IPS-18a (cell line): ENCODE measurements around the gene STPG2.

Experiments used
- H3K27ac ChIP-seq: one replicate; pipeline ENCODE4 v1.5.1; 2013; ENCODE audit warnings: low read length
- H3K27me3 ChIP-seq: one replicate; pipeline ENCODE4 v1.6.1; 2013; ENCODE audit warnings: mild to moderate bottlenecking, low read length; ENCODE audit not compliant: control insufficient read depth, insufficient read depth
- H3K36me3 ChIP-seq: one replicate; pipeline ENCODE4 v1.6.1; 2013; ENCODE audit warnings: low read depth, low read length; ENCODE audit not compliant: control insufficient read depth
- H3K4me1 ChIP-seq: one replicate; pipeline ENCODE4 v1.6.1; 2013; ENCODE audit warnings: low read depth, low read length; ENCODE audit not compliant: control insufficient read depth
- H3K4me3 ChIP-seq: one replicate; pipeline ENCODE4 v1.5.1; 2013; ENCODE audit warnings: low read length
- H3K9ac ChIP-seq: one replicate; pipeline ENCODE4 v1.6.1; 2013; ENCODE audit warnings: mild to moderate bottlenecking, low read length, moderate library complexity
- H3K9me3 ChIP-seq: one replicate; pipeline ENCODE4 v1.6.1; 2013; ENCODE audit warnings: low read depth, low read length; ENCODE audit not compliant: control insufficient read depth

Gene STPG2

DNA sequence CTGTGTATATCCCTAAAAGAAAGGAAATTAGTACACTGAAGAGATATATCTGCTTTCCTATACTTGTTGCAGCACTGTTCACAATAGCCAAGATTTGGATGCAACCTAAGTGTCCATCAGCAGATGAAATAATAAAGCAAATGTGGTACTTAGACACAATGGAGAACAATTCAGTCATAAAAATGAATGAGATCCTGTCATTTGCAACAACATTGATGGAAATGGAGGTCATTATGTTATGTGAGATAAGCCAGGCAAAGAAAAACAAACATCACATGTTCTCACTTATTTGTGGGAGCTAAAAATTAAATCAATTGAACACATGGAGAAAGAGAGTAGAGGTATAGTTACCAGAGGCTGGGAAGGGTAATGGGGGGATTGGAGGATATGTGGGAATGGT is 611.9 kb downstream of the STPG2 start:
- no peak overlapping the region for H3K9ac ChIP-seq
- no peaks in the 10 kb centered on the region for H3K9me3 ChIP-seq
- H3K27ac ChIP-seq, result no peak overlapping the region
- no peak overlapping the region for H3K4me3 ChIP-seq
- no peaks in the 10 kb centered on the region for H3K27me3 ChIP-seq
- H3K4me1 ChIP-seq, result no peaks in the 10 kb centered on the region
- H3K36me3 ChIP-seq, result no peaks in the 10 kb centered on the region

DNA sequence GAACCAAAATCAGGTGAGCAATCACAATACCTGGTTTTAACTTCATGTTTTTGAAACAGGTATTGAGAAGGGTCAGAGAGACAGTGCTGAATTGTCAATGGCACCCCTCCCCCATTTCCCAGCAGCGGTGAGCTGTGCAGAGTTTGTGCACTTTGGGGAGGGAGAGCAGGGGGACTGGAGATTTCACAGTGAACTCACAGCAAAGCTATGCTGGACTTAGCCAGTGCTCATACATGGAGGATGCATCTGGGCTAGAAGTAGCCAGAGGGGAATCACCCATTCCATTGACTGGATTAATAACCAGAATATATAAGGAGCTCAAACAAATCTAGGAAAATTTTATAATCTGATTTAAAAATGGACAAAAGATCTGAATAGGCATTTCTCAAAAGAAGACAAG is 612.6 kb downstream of the STPG2 start:
- H3K4me1 ChIP-seq, result no peaks in the 10 kb centered on the region
- no peaks in the 10 kb centered on the region for H3K9me3 ChIP-seq
- no peak overlapping the region for H3K4me3 ChIP-seq
- no peak overlapping the region for H3K27ac ChIP-seq
- H3K9ac ChIP-seq, result no peak overlapping the region
- H3K36me3 ChIP-seq, result no peaks in the 10 kb centered on the region
- no peaks in the 10 kb centered on the region for H3K27me3 ChIP-seq

DNA sequence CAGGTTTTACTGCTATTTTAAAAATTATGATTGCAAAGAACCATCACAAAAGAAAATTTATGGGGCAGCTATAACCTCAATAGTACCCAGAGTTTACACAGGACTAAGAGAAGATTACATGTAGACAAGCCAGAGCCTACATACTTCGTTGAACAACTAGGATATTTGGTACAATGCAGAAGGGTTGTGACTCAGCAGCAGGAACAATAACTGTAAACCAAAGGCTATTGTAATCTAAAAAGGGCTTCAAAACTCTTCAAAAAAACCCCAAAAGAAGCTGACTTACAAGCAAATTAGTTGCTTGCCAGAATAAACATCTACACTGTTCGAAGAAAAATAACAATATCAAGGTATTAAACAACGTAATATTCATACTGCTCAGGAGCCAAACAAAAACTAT is 618.0 kb downstream of the STPG2 start:
- no peaks in the 10 kb centered on the region for H3K27me3 ChIP-seq
- no peaks in the 10 kb centered on the region for H3K4me1 ChIP-seq
- no peak overlapping the region for H3K4me3 ChIP-seq
- H3K27ac ChIP-seq, result no peak overlapping the region
- no peaks in the 10 kb centered on the region for H3K9me3 ChIP-seq
- H3K9ac ChIP-seq, result no peak overlapping the region
- H3K36me3 ChIP-seq, result no peaks in the 10 kb centered on the region

- Histone ChIP-seq H3K27me3 (no peaks in the 10 kb centered on the region), H3K9ac (no peak overlapping the region), H3K27ac (no peak overlapping the region), H3K36me3 (no peaks in the 10 kb centered on the region), H3K4me3 (no peak overlapping the region), H3K9me3 (no peaks in the 10 kb centered on the region), H3K4me1 (no peaks in the 10 kb centered on the region)
Observed at GRCh38 chr4:97517939-97518338, 625.3 kb downstream of the STPG2 start.

DNA sequence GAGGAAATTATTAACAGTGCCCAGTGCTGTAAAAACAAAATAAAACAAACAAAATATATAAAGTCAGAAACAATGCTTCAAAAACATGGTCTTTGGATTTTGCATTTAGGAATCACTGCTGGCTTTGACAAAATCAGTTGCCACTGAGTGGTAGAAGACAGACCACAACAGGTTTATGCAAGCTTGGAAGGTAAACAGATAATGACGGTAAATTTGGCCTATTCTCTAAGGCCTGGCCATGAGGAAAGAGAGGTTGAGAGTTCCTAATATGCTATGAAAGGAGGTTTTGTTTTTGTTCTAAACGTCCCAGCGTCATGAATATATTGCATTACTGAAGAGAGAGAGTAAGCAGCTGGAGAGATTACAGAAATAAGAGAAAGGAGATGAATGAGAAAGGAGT is 629.4 kb downstream of the STPG2 start:
- Histone ChIP-seq H3K27ac (no peak overlapping the region), H3K36me3 (no peaks in the 10 kb centered on the region), H3K9me3 (no peaks in the 10 kb centered on the region), H3K9ac (no peak overlapping the region), H3K27me3 (no peaks in the 10 kb centered on the region), H3K4me3 (no peak overlapping the region), H3K4me1 (no peaks in the 10 kb centered on the region)
